SK-N-MC (cell line): Measurements from ENCODE around the gene KCNH3.

Experiments used
- DNase-seq: peaks from one replicate; pipeline ENCODE4 v3.0.0-alpha.2; 2011; ENCODE audit warnings: low read depth, low spot score
- H3K27ac ChIP-seq: fragments of 200-600 bp; sonication (generic); 2 replicates; pipeline ENCODE4 v1.5.1; 2016; ENCODE audit warnings: mixed run types
- H3K36me3 ChIP-seq: fragments of 200-600 bp; sonication (generic); 2 replicates; pipeline ENCODE4 v1.6.1; 2017; ENCODE audit warnings: antibody characterized with exemption, low read length, mixed read lengths; ENCODE audit not compliant: insufficient read depth
- H3K4me3 ChIP-seq: fragments of 200-600 bp; sonication (generic); 2 replicates; pipeline ENCODE4 v1.5.1; 2016
- H3K9ac ChIP-seq: fragments of 200-600 bp; sonication (generic); 2 replicates; pipeline ENCODE4 v1.8.0; 2017; ENCODE audit warnings: mixed run types, mixed read lengths; ENCODE audit not compliant: insufficient read length
- H3K9me3 ChIP-seq: fragments of 200-600 bp; sonication (generic); 2 replicates; pipeline ENCODE4 v1.6.1; 2017; ENCODE audit warnings: low read depth, mild to moderate bottlenecking, antibody characterized with exemption, low read length, moderate library complexity, mixed read lengths
- EZH2 ChIP-seq: fragments of 200-600 bp; sonication (generic); IDR thresholded peaks from one replicate; pipeline ENCODE4 v1.6.1; 2017; ENCODE audit warnings: antibody characterized with exemption
- FOXP2 ChIP-seq: optimal IDR thresholded peaks from 2 replicates; pipeline ENCODE3; 2011; ENCODE audit warnings: mild to moderate bottlenecking, moderate library complexity; ENCODE audit not compliant: insufficient read depth; ENCODE audit errors: extremely low read length, control extremely low read depth
- POLR2AphosphoS5 ChIP-seq: IDR thresholded peaks from 2 replicates; pipeline ENCODE4 v1.6.1; 2012; ENCODE audit warnings: mild to moderate bottlenecking, low read depth, low read length, borderline replicate concordance

Gene KCNH3

GRCh38 chr12:49538510-49539403 lies at the start of gene KCNH3:
Gene KCNH3 (plus strand): TSS chr12:49539030. CDS start chr12:49539417, 387 bp downstream.
- no peak for TF ChIP-seq FOXP2
- TF ChIP-seq EZH2, result no peak
- no peak for TF ChIP-seq POLR2AphosphoS5
- H3K9ac ChIP-seq, result peak within 1 kb of the TSS; percentile 37
- no peaks in the 10 kb centered on the region for H3K36me3 ChIP-seq
- DNase-seq, result no peak
- peak within 1 kb of the TSS; percentile 92 for H3K4me3 ChIP-seq
- no peak within 1 kb of the TSS for H3K27ac ChIP-seq
- H3K9me3 ChIP-seq, result no peaks in the 10 kb centered on the region

- peaks cover 22% of the 10 kb centered on the region for H3K36me3 ChIP-seq
Observed at GRCh38 chr12:49489154-49489553, 49.7 kb upstream of the KCNH3 start.

DNA sequence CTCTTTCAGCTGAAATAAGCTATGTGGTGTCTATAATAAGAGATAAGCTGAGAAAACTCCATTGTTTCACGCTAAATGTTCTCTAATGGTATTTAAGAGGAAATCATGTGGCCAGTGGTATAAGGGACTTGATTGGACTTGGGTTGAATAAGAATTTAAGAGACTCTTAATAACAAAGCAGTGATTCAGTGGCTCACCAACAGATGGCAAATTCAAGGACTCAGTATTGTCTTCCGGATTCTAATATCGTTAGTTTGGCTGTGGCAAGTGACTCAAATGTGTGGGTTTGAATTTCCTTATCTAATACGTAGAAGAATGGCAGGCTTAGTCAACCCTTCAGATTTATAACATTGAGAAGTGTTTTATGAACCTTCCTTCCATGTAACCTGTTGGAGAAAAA lies 49.1 kb upstream of the KCNH3 start:
- no peaks in the 10 kb centered on the region for H3K9me3 ChIP-seq
- peaks cover 21% of the 10 kb centered on the region for H3K36me3 ChIP-seq
- no peak for DNase-seq
- no peak overlapping the region for H3K9ac ChIP-seq
- H3K4me3 ChIP-seq, result no peak overlapping the region
- no peak for TF ChIP-seq FOXP2
- no peak for TF ChIP-seq EZH2
- TF ChIP-seq POLR2AphosphoS5, result no peak
- H3K27ac ChIP-seq, result no peak overlapping the region

More at GRCh38 chr12:49489154-49489553, 49.7 kb upstream of the KCNH3 start:
- Histone ChIP-seq H3K9me3 (no peaks in the 10 kb centered on the region), H3K27ac (no peak overlapping the region), H3K9ac (no peak overlapping the region), H3K4me3 (no peak overlapping the region)
- no peak for DNase-seq
- TF ChIP-seq FOXP2 (no peak), EZH2 (no peak), POLR2AphosphoS5 (no peak)

DNA sequence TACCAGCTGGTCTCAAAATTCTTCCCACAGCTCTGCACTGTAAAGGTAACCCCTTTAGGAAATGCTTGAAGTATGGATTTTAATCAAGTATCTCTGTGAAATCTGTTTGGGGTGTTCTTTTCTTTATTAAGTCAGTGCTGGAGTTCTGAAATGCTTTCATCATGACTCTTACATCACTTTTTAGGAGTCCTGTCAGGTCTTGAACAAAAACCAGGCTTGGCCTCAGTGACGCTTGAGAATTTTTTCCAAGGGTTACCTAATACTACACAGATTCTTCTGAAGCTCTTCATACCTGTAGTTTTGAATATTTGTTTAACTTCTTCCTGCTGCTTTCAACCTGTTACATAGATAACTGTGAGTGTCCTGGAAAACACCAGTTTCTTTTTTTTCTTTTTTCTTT lies 47.0 kb upstream of the KCNH3 start:
- Histone ChIP-seq H3K9ac (no peak overlapping the region), H3K36me3 (peaks cover 35% of the 10 kb centered on the region), H3K9me3 (no peaks in the 10 kb centered on the region), H3K4me3 (no peak overlapping the region), H3K27ac (no peak overlapping the region)
- TF ChIP-seq EZH2 (no peak), POLR2AphosphoS5 (no peak), FOXP2 (no peak)
- DNase-seq, result no peak

GRCh38 chr12:49493900-49494299 lies 44.9 kb upstream of the KCNH3 start:
- DNase-seq, result no peak
- no peak overlapping the region for H3K4me3 ChIP-seq
- no peaks in the 10 kb centered on the region for H3K9me3 ChIP-seq
- H3K9ac ChIP-seq, result no peak overlapping the region
- TF ChIP-seq FOXP2 (no peak), POLR2AphosphoS5 (no peak), EZH2 (no peak)
- no peak overlapping the region for H3K27ac ChIP-seq
- peaks cover 38% of the 10 kb centered on the region for H3K36me3 ChIP-seq

GRCh38 chr12:49496417-49497360 lies 42.1 kb upstream of the KCNH3 start:
- no peak overlapping the region for H3K4me3 ChIP-seq
- TF ChIP-seq POLR2AphosphoS5 (no peak), EZH2 (no peak), FOXP2 (no peak)
- H3K27ac ChIP-seq, result peak overlapping the region; percentile 32; the same call in 1 of the 2 replicates
- no peaks in the 10 kb centered on the region for H3K9me3 ChIP-seq
- no peak for DNase-seq
- peaks cover 49% of the 10 kb centered on the region for H3K36me3 ChIP-seq
- H3K9ac ChIP-seq, result no peak overlapping the region

- TF ChIP-seq FOXP2 (no peak), POLR2AphosphoS5 (no peak), EZH2 (no peak)
- H3K9me3 ChIP-seq, result no peaks in the 10 kb centered on the region
- no peak overlapping the region for H3K27ac ChIP-seq
- no peak overlapping the region for H3K4me3 ChIP-seq
- DNase-seq, result no peak
- peaks cover 45% of the 10 kb centered on the region for H3K36me3 ChIP-seq
- no peak overlapping the region for H3K9ac ChIP-seq
Observed at GRCh38 chr12:49501895-49502294, 36.9 kb upstream of the KCNH3 start.

GRCh38 chr12:49502590-49502989 lies 36.2 kb upstream of the KCNH3 start:
- H3K4me3 ChIP-seq, result no peak overlapping the region
- no peak for TF ChIP-seq EZH2
- H3K9ac ChIP-seq, result no peak overlapping the region
- no peak overlapping the region for H3K27ac ChIP-seq
- H3K36me3 ChIP-seq, result peaks cover 43% of the 10 kb centered on the region
- H3K9me3 ChIP-seq, result no peaks in the 10 kb centered on the region
- DNase-seq, result no peak
